ENCODE data around the gene FRRS1L. TPM values are rescaled to one million over a fixed set of nuclear protein-coding genes. Genes with fewer than 3 reads are reported as not detected.
"Not testable (repeated sequence)": the region's sequence is repeated elsewhere in the genome, so short reads cannot be mapped to it uniquely, and the experiment has no call there.

FRRS1L gene
- total RNA-seq, 1 donor = under 0.01 TPM

GRCh38 chr9:109133533-109133932, 33.5 kb downstream of the FRRS1L start:
- no peak for DNase-seq (ENCODE audit: low read depth in 2 of 3, low spot score in 2 of 3)

- DNase-seq (ENCODE audit: low read depth in 2 of 3, low spot score in 2 of 3) = peak in 1 of 3 donors; percentile 47
Measured at GRCh38 chr9:109132567-109133021, 34.5 kb downstream of the FRRS1L start.

GRCh38 chr9:109129470-109130197, 37.4 kb downstream of the FRRS1L start:
- DNase-seq (ENCODE audit: low read depth in 2 of 3, low spot score in 2 of 3) = no peak

- DNase-seq (ENCODE audit: low read depth in 2 of 3, low spot score in 2 of 3) = not testable (repeated sequence)
Measured at GRCh38 chr9:109126671-109127070, 40.4 kb downstream of the FRRS1L start.

GRCh38 chr9:109124121-109124520, 42.9 kb downstream of the FRRS1L start:
- DNase-seq (ENCODE audit: low read depth in 2 of 3, low spot score in 2 of 3) = no peak

- DNase-seq (ENCODE audit: low read depth in 2 of 3, low spot score in 2 of 3) = no peak
Measured at GRCh38 chr9:109122726-109123621, 44.1 kb downstream of the FRRS1L start.

GRCh38 chr9:109121232-109121796, 45.7 kb downstream of the FRRS1L start:
- no peak for DNase-seq (ENCODE audit: low read depth in 2 of 3, low spot score in 2 of 3)

- DNase-seq (ENCODE audit: low read depth in 2 of 3, low spot score in 2 of 3) = no peak
Measured at GRCh38 chr9:109120204-109120789, 46.8 kb downstream of the FRRS1L start.

GRCh38 chr9:109119439-109120203, 47.4 kb downstream of the FRRS1L start, which contains the start of gene TMEM245:
TMEM245 (minus strand) TSS chr9:109119947; CDS start chr9:109119913, 34 bp downstream.
- peak; percentile 88 to 99 (median 99) for DNase-seq (ENCODE audit: low read depth in 2 of 3, low spot score in 2 of 3)

- DNase-seq (ENCODE audit: low read depth in 2 of 3, low spot score in 2 of 3) = no peak
Measured at GRCh38 chr9:109118808-109119438, 48.1 kb downstream of the FRRS1L start.

- DNase-seq (ENCODE audit: low read depth in 2 of 3, low spot score in 2 of 3) = no peak
Measured at GRCh38 chr9:109117856-109118807, 48.9 kb downstream of the FRRS1L start.

GRCh38 chr9:109115931-109116526, 51.0 kb downstream of the FRRS1L start:
- no peak for DNase-seq (ENCODE audit: low read depth in 2 of 3, low spot score in 2 of 3)

GRCh38 chr9:109114670-109115069, 52.4 kb downstream of the FRRS1L start:
- no peak for DNase-seq (ENCODE audit: low read depth in 2 of 3, low spot score in 2 of 3)

- DNase-seq (ENCODE audit: low read depth in 2 of 3, low spot score in 2 of 3) = no peak
Measured at GRCh38 chr9:109113892-109114609, 53.0 kb downstream of the FRRS1L start.

GRCh38 chr9:109113254-109113653, 53.8 kb downstream of the FRRS1L start:
- DNase-seq (ENCODE audit: low read depth in 2 of 3, low spot score in 2 of 3) = no peak

GRCh38 chr9:109110329-109111021, 56.6 kb downstream of the FRRS1L start:
- no peak for DNase-seq (ENCODE audit: low read depth in 2 of 3, low spot score in 2 of 3)

- DNase-seq (ENCODE audit: low read depth in 2 of 3, low spot score in 2 of 3) = no peak
Measured at GRCh38 chr9:109109967-109110328, 57.1 kb downstream of the FRRS1L start.

All from hematopoietic multipotent progenitor cell (in vitro differentiated cells).